ENCODE data around the gene FAM120B. TPM values are rescaled to one million over a fixed set of nuclear protein-coding genes. Genes with fewer than 3 reads are reported as not detected.

FAM120B gene
- total RNA-seq, 1 experiment from 2014 or later = 15.2 TPM

DNA sequence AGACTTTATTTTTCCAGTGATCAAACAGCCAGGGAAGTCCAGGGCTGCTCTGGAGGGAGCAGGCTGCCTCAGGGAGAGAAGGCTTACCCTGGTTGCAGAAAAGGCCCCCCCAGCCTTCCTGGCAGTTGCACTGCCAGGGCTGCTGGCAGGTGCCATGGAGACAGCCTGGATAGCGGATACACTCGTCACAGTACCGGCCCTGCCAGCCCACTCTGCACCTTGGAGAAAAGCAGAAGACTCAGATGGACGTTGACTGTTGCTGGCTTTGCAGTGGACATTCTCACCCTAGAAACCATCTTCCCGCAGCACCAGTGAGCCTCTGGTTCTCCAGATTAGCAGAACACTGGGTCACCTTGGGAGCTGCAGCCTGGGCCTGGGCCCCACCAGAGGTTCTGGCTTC is 21.1 kb upstream of the FAM120B start:
- H3K36me3 Mint-ChIP-seq = peaks cover 31% of the 10 kb centered on the region
- H3K27ac Mint-ChIP-seq = no peak overlapping the region
- H3K4me3 Mint-ChIP-seq = no peak overlapping the region
- ChIA-PET CTCF (no interaction called here), POLR2A (no interaction called here)
- H3K9me3 Mint-ChIP-seq = no peaks in the 10 kb centered on the region
- H3K4me1 Mint-ChIP-seq = peaks cover 36% of the 10 kb centered on the region
- ATAC-seq = no peak
- no peak for DNase-seq (ENCODE audit: low spot score)
- TF ChIP-seq SMAD4 (CRISPR knock-in tag; IDR thresholded peaks at IDR 0.05) = no peak
- TF ChIP-seq, protein P1, sequence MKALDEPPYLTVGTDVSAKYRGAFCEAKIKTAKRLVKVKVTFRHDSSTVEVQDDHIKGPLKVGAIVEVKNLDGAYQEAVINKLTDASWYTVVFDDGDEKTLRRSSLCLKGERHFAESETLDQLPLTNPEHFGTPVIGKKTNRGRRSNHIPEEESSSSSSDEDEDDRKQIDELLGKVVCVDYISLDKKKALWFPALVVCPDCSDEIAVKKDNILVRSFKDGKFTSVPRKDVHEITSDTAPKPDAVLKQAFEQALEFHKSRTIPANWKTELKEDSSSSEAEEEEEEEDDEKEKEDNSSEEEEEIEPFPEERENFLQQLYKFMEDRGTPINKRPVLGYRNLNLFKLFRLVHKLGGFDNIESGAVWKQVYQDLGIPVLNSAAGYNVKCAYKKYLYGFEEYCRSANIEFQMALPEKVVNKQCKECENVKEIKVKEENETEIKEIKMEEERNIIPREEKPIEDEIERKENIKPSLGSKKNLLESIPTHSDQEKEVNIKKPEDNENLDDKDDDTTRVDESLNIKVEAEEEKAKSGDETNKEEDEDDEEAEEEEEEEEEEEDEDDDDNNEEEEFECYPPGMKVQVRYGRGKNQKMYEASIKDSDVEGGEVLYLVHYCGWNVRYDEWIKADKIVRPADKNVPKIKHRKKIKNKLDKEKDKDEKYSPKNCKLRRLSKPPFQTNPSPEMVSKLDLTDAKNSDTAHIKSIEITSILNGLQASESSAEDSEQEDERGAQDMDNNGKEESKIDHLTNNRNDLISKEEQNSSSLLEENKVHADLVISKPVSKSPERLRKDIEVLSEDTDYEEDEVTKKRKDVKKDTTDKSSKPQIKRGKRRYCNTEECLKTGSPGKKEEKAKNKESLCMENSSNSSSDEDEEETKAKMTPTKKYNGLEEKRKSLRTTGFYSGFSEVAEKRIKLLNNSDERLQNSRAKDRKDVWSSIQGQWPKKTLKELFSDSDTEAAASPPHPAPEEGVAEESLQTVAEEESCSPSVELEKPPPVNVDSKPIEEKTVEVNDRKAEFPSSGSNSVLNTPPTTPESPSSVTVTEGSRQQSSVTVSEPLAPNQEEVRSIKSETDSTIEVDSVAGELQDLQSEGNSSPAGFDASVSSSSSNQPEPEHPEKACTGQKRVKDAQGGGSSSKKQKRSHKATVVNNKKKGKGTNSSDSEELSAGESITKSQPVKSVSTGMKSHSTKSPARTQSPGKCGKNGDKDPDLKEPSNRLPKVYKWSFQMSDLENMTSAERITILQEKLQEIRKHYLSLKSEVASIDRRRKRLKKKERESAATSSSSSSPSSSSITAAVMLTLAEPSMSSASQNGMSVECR (CRISPR knock-in tag; IDR thresholded peaks at IDR 0.05; ENCODE audit: borderline replicate concordance) = no peak
- TF ChIP-seq, protein P2, sequence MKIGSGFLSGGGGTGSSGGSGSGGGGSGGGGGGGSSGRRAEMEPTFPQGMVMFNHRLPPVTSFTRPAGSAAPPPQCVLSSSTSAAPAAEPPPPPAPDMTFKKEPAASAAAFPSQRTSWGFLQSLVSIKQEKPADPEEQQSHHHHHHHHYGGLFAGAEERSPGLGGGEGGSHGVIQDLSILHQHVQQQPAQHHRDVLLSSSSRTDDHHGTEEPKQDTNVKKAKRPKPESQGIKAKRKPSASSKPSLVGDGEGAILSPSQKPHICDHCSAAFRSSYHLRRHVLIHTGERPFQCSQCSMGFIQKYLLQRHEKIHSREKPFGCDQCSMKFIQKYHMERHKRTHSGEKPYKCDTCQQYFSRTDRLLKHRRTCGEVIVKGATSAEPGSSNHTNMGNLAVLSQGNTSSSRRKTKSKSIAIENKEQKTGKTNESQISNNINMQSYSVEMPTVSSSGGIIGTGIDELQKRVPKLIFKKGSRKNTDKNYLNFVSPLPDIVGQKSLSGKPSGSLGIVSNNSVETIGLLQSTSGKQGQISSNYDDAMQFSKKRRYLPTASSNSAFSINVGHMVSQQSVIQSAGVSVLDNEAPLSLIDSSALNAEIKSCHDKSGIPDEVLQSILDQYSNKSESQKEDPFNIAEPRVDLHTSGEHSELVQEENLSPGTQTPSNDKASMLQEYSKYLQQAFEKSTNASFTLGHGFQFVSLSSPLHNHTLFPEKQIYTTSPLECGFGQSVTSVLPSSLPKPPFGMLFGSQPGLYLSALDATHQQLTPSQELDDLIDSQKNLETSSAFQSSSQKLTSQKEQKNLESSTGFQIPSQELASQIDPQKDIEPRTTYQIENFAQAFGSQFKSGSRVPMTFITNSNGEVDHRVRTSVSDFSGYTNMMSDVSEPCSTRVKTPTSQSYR (CRISPR knock-in tag; IDR thresholded peaks at IDR 0.05) = no peak
- peaks cover 92% of the 10 kb centered on the region for H3K27me3 Mint-ChIP-seq (ENCODE audit: low read depth)

DNA sequence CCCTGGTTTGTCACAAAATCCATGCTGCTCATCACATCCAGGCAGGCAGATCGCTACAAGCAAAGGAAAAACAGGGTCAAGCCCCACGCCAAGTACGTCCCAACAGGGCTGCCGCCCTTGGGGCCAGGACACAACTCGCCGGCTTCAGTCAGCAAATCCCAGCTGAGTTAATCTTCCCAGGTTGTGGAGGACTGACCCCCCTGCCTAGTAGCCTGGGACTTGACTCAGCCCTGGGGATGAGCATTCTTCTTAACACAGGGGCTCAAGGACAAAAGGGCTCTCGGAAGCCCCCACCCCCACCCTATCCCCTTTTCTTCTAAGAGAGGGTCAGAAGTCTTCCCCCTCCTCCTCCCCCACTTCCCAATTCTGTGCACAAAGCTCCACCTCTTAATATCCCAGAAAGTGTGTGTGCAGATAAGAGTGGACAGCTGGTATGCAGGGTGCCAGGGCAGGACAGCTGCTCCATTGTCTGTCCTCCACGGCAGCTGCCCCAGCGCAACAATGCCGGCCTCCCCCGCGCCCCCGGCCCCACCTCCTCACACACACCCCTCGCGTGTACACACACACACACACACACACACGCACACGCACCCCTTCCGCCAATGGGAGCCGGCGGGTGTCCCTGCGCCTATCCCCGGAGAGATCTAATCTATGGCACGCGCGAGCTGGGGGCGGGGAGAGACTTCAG is 20.2 kb upstream of the FAM120B start:
- Mint-ChIP-seq H3K36me3 (peaks cover 31% of the 10 kb centered on the region), H3K4me1 (peaks cover 28% of the 10 kb centered on the region), H3K27me3 (ENCODE audit: low read depth) (peaks cover 85% of the 10 kb centered on the region), H3K9me3 (no peaks in the 10 kb centered on the region), H3K4me3 (peak overlapping the region; percentile 41), H3K27ac (no peak overlapping the region)
- TF ChIP-seq, protein P3, sequence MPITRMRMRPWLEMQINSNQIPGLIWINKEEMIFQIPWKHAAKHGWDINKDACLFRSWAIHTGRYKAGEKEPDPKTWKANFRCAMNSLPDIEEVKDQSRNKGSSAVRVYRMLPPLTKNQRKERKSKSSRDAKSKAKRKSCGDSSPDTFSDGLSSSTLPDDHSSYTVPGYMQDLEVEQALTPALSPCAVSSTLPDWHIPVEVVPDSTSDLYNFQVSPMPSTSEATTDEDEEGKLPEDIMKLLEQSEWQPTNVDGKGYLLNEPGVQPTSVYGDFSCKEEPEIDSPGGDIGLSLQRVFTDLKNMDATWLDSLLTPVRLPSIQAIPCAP (CRISPR knock-in tag; IDR thresholded peaks at IDR 0.05) = no peak
- TF ChIP-seq TP53 (CRISPR knock-in tag; IDR thresholded peaks at IDR 0.05) = no peak
- no peak for TF ChIP-seq CREM (CRISPR knock-in tag; IDR thresholded peaks at IDR 0.05)
- TF ChIP-seq ETV6 (CRISPR knock-in tag; IDR thresholded peaks at IDR 0.05) = no peak
- TF ChIP-seq, protein P4, sequence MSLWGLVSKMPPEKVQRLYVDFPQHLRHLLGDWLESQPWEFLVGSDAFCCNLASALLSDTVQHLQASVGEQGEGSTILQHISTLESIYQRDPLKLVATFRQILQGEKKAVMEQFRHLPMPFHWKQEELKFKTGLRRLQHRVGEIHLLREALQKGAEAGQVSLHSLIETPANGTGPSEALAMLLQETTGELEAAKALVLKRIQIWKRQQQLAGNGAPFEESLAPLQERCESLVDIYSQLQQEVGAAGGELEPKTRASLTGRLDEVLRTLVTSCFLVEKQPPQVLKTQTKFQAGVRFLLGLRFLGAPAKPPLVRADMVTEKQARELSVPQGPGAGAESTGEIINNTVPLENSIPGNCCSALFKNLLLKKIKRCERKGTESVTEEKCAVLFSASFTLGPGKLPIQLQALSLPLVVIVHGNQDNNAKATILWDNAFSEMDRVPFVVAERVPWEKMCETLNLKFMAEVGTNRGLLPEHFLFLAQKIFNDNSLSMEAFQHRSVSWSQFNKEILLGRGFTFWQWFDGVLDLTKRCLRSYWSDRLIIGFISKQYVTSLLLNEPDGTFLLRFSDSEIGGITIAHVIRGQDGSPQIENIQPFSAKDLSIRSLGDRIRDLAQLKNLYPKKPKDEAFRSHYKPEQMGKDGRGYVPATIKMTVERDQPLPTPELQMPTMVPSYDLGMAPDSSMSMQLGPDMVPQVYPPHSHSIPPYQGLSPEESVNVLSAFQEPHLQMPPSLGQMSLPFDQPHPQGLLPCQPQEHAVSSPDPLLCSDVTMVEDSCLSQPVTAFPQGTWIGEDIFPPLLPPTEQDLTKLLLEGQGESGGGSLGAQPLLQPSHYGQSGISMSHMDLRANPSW (CRISPR knock-in tag; conservative IDR thresholded peaks at IDR 0.05; ENCODE audit: low read depth) = no peak
- TF ChIP-seq RORB (CRISPR knock-in tag; IDR thresholded peaks at IDR 0.05) = no peak
- TF ChIP-seq ZNF423 (CRISPR knock-in tag; IDR thresholded peaks at IDR 0.05) = no peak
- TF ChIP-seq, protein P5, sequence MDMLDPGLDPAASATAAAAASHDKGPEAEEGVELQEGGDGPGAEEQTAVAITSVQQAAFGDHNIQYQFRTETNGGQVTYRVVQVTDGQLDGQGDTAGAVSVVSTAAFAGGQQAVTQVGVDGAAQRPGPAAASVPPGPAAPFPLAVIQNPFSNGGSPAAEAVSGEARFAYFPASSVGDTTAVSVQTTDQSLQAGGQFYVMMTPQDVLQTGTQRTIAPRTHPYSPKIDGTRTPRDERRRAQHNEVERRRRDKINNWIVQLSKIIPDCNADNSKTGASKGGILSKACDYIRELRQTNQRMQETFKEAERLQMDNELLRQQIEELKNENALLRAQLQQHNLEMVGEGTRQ (CRISPR knock-in tag; IDR thresholded peaks at IDR 0.05) = no peak
- ChIA-PET CTCF (interaction anchor here (0.9 to 1.3 kb wide), 3 partner anchors 231 to 455 kb away, joined by 3 to 5 read pairs (median 3); no protein-coding TSS in a partner anchor), POLR2A (interaction anchor here (1.0 kb wide), 1 partner anchor 9 kb away, joined by 3 read pairs; no protein-coding TSS in a partner anchor)
- ATAC-seq (no peak), DNase-seq (ENCODE audit: low spot score) (no peak)

Measured in WTC11 (cell line).